Hepatocyte (in vitro differentiated cells): ENCODE measurements around the gene GNAO1. TPM values are rescaled to one million over a fixed set of nuclear protein-coding genes. Genes with fewer than 3 reads are reported as not detected.

Source experiments
- DNase-seq: peaks from one replicate; pipeline ENCODE4 v3.0.0-alpha.2; 2016; ENCODE audit warnings: low spot score
- H2AFZ ChIP-seq: fragments of 200-600 bp; sonication (generic); 2 replicates; pipeline ENCODE4 v1.6.0; 2016; ENCODE audit warnings: antibody characterized with exemption, mild to moderate bottlenecking
- H3K27ac ChIP-seq: fragments of 200-600 bp; sonication (generic); 2 replicates; pipeline ENCODE4 v1.5.1; 2016; ENCODE audit warnings: mild to moderate bottlenecking
- H3K27me3 ChIP-seq: fragments of 200-600 bp; sonication (generic); 2 replicates; pipeline ENCODE4 v1.6.1; 2016
- H3K36me3 ChIP-seq: fragments of 200-600 bp; sonication (generic); replicated peaks from 2 replicates; pipeline ENCODE4 v1.5.1; 2016; ENCODE audit warnings: low read depth; ENCODE audit not compliant: insufficient read depth
- H3K4me1 ChIP-seq: fragments of 200-600 bp; sonication (generic); 2 replicates; pipeline ENCODE4 v1.5.1; 2016; ENCODE audit warnings: mild to moderate bottlenecking, moderate library complexity; ENCODE audit not compliant: insufficient read depth
- H3K4me2 ChIP-seq: fragments of 200-600 bp; sonication (generic); 2 replicates; pipeline ENCODE4 v1.6.0; 2016
- H3K4me3 ChIP-seq: fragments of 200-600 bp; sonication (generic); 2 replicates; pipeline ENCODE4 v1.5.1; 2016; ENCODE audit warnings: mild to moderate bottlenecking
- H3K79me2 ChIP-seq: fragments of 200-600 bp; sonication (generic); 2 replicates; pipeline ENCODE4 v1.6.0; 2017; ENCODE audit warnings: mild to moderate bottlenecking
- H3K9me2 ChIP-seq: fragments of 200-600 bp; sonication (generic); replicated peaks from 2 replicates; pipeline ENCODE4 v1.6.0; 2017; ENCODE audit warnings: mild to moderate bottlenecking; ENCODE audit not compliant: insufficient read depth
- H3K9me3 ChIP-seq: fragments of 200-600 bp; sonication (generic); 2 replicates; pipeline ENCODE4 v1.5.1; 2016; ENCODE audit warnings: low read depth, mild to moderate bottlenecking
- H4K20me1 ChIP-seq: fragments of 200-600 bp; sonication (generic); 2 replicates; pipeline ENCODE4 v1.6.0; 2016; ENCODE audit warnings: mild to moderate bottlenecking; ENCODE audit not compliant: insufficient read depth, poor library complexity, severe bottlenecking
- EZH2 ChIP-seq: fragments of 200-600 bp; sonication (generic); IDR thresholded peaks from 2 replicates; pipeline ENCODE4 v1.6.1; 2016; ENCODE audit warnings: antibody characterized with exemption, mild to moderate bottlenecking, borderline replicate concordance
- EZH2phosphoT487 ChIP-seq: fragments of 200-600 bp; sonication (generic); IDR thresholded peaks from one replicate; pipeline ENCODE4 v1.6.1; 2018; ENCODE audit warnings: antibody characterized with exemption, mild to moderate bottlenecking, low read depth, moderate library complexity; ENCODE audit not compliant: unreplicated experiment, severe bottlenecking
- WGBS: methylation state at CpG from one replicate; pipeline ENCODE4 v1.1.6; 2016; ENCODE audit warnings: low lambda C conversion rate; ENCODE audit errors: missing lambda C conversion rate; 5-methylcytosine and 5-hydroxymethylcytosine counted together
- polyA plus RNA-seq: library from polyadenylated mRNA; unstranded; fragments of >200 nt; fragmentation: Nextera tagmentation; extraction: Ambion mirVana; gene quantifications from 2 replicates; pipeline ENCODE4 v1.2.1, GENCODE V29; 2016
- total RNA-seq: library from RNA; depleted of rRNA; stranded (reverse); fragments of >200 nt; gene quantifications from 2 replicates; pipeline ENCODE4 v1.2.3, GENCODE V29; 2014
- TF ChIP-seq, protein P1 (sequence below): fragments of 200-600 bp; sonication (generic); IDR thresholded peaks from 2 replicates; pipeline ENCODE4 v1.5.1; 2016; ENCODE audit warnings: antibody characterized with exemption, mild to moderate bottlenecking; ENCODE audit not compliant: poor library complexity

The GNAO1 gene
- total and polyA plus RNA-seq, 2 experiments from 2014 or later: 0.77 to 2.2 TPM

DNA sequence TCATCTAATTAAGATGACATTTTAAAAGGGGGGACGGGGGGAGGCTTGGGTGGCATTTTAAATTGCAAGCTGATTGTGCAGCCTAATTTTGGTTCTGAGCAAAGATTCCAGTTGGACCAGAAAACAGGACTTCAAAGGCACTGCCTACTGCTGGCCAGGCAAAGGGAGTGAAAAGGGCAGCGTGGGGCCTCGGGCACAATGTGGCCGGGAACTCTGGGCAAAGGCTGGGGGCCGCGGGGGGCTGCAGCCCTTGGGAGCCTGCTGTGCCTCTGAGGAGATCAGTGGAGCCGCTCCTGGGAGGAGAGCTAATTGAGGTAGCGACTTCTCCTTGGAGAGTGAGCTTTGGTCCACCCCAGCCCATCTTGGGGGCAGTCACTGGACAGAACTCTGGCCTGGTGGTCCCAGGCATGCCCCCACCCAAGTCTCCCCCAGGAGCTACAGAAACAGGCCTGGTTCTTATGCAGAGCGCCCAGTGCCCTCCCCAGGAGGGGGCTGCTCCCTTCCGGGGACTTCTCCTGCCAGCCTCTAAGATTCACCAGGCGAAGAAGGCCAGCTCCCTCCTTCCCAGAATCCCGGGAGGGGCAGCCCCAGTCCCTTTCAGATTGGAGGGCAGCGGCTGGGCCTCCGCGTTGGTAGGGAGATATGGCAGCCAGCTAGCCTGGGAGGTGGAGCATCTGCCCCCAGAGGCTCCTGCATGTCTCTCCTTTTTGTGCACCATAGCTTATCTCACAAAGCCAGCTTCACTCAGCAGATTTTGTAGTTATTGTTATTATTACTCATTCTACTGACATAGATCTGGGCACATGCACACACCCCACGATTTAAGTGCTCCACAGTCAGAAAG is 115.6 kb downstream of the GNAO1 start:
- H3K4me1 ChIP-seq: no peaks in the 10 kb centered on the region
- H3K9me3 ChIP-seq: no peaks in the 10 kb centered on the region
- no peaks in the 10 kb centered on the region for H3K36me3 ChIP-seq
- TF ChIP-seq, protein P1, sequence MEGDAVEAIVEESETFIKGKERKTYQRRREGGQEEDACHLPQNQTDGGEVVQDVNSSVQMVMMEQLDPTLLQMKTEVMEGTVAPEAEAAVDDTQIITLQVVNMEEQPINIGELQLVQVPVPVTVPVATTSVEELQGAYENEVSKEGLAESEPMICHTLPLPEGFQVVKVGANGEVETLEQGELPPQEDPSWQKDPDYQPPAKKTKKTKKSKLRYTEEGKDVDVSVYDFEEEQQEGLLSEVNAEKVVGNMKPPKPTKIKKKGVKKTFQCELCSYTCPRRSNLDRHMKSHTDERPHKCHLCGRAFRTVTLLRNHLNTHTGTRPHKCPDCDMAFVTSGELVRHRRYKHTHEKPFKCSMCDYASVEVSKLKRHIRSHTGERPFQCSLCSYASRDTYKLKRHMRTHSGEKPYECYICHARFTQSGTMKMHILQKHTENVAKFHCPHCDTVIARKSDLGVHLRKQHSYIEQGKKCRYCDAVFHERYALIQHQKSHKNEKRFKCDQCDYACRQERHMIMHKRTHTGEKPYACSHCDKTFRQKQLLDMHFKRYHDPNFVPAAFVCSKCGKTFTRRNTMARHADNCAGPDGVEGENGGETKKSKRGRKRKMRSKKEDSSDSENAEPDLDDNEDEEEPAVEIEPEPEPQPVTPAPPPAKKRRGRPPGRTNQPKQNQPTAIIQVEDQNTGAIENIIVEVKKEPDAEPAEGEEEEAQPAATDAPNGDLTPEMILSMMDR: no peak
- TF ChIP-seq EZH2 (no peak), EZH2phosphoT487 (no peak)
- DNase-seq: no peak
- no peak overlapping the region for H3K4me2 ChIP-seq
- no peak overlapping the region for H2AFZ ChIP-seq
- no peaks in the 10 kb centered on the region for H3K27me3 ChIP-seq
- H4K20me1 ChIP-seq: no peaks in the 10 kb centered on the region
- H3K4me3 ChIP-seq: no peak overlapping the region
- no peaks in the 10 kb centered on the region for H3K79me2 ChIP-seq
- WGBS: 78% methylated on average over 16 of the region's 16 CpGs
- H3K9me2 ChIP-seq: no peaks in the 10 kb centered on the region
- H3K27ac ChIP-seq: no peak overlapping the region

DNA sequence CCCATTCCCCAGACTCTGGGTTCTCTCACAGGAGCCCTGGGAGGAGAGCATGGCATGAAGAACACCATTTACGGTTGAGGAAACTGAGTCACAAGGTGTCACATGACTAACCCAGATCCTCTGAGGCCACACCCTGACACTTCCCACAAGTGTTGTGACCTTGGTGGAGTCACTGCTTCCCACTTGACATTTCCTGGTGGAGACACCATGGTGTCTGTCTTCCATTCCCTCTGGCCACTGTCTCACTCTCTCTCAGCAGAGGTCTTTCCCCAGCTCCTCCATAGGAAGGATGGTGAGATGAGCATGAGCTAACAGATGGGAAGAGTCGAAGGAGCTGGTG is 116.2 kb downstream of the GNAO1 start:
- no peak overlapping the region for H3K4me2 ChIP-seq
- WGBS: 92% methylated on average over 2 of the region's 2 CpGs
- H3K79me2 ChIP-seq: no peaks in the 10 kb centered on the region
- no peaks in the 10 kb centered on the region for H3K9me3 ChIP-seq
- H2AFZ ChIP-seq: no peak overlapping the region
- H4K20me1 ChIP-seq: no peaks in the 10 kb centered on the region
- no peaks in the 10 kb centered on the region for H3K9me2 ChIP-seq
- DNase-seq: no peak
- H3K27me3 ChIP-seq: no peaks in the 10 kb centered on the region
- no peak overlapping the region for H3K27ac ChIP-seq
- H3K4me3 ChIP-seq: no peak overlapping the region
- no peaks in the 10 kb centered on the region for H3K4me1 ChIP-seq
- TF ChIP-seq, protein P1: no peak
- no peak for TF ChIP-seq EZH2phosphoT487
- TF ChIP-seq EZH2: no peak
- no peaks in the 10 kb centered on the region for H3K36me3 ChIP-seq

DNA sequence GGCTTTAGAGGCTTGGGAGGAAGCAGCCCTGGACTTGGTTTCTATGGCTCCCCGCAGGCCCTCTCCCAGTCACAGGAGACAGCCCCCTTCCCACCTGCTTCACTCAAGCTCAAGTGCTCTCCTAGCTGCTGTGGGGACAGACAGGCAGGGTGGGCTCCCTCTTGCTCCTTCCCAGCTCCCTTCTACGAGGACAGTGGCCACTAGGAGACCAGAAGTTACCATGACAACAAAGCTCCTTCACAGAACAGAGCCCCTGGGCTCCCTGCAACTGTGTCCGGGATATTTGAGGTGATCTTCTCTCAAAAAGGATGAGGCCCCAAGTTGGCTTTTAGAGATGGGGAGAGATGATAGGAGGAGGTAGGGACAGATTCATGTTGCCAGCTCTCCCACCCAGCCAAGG is 117.7 kb downstream of the GNAO1 start:
- Histone ChIP-seq H2AFZ (no peak overlapping the region), H4K20me1 (no peaks in the 10 kb centered on the region), H3K36me3 (no peaks in the 10 kb centered on the region), H3K79me2 (no peaks in the 10 kb centered on the region), H3K27me3 (no peaks in the 10 kb centered on the region), H3K9me3 (no peaks in the 10 kb centered on the region), H3K4me2 (no peak overlapping the region), H3K4me3 (no peak overlapping the region), H3K9me2 (no peaks in the 10 kb centered on the region), H3K4me1 (no peaks in the 10 kb centered on the region), H3K27ac (no peak overlapping the region)
- 72% methylated on average over 3 of the region's 3 CpGs for WGBS
- TF ChIP-seq EZH2phosphoT487: no peak
- no peak for TF ChIP-seq EZH2
- TF ChIP-seq, protein P1: no peak
- no peak for DNase-seq
